NCI-H128 (cell line): ENCODE measurements around the gene TUBGCP3.
"Not testable (repeated sequence)": the region's sequence is repeated elsewhere in the genome, so short reads cannot be mapped to it uniquely, and the experiment has no call there.

Experiments used
- DNase-seq: peaks from one replicate; lab custom pipeline; 2025; ENCODE audit not compliant: unreplicated experiment; lab: John Stamatoyannopoulos, UW

TUBGCP3 gene, protein sequence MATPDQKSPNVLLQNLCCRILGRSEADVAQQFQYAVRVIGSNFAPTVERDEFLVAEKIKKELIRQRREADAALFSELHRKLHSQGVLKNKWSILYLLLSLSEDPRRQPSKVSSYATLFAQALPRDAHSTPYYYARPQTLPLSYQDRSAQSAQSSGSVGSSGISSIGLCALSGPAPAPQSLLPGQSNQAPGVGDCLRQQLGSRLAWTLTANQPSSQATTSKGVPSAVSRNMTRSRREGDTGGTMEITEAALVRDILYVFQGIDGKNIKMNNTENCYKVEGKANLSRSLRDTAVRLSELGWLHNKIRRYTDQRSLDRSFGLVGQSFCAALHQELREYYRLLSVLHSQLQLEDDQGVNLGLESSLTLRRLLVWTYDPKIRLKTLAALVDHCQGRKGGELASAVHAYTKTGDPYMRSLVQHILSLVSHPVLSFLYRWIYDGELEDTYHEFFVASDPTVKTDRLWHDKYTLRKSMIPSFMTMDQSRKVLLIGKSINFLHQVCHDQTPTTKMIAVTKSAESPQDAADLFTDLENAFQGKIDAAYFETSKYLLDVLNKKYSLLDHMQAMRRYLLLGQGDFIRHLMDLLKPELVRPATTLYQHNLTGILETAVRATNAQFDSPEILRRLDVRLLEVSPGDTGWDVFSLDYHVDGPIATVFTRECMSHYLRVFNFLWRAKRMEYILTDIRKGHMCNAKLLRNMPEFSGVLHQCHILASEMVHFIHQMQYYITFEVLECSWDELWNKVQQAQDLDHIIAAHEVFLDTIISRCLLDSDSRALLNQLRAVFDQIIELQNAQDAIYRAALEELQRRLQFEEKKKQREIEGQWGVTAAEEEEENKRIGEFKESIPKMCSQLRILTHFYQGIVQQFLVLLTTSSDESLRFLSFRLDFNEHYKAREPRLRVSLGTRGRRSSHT

DNA sequence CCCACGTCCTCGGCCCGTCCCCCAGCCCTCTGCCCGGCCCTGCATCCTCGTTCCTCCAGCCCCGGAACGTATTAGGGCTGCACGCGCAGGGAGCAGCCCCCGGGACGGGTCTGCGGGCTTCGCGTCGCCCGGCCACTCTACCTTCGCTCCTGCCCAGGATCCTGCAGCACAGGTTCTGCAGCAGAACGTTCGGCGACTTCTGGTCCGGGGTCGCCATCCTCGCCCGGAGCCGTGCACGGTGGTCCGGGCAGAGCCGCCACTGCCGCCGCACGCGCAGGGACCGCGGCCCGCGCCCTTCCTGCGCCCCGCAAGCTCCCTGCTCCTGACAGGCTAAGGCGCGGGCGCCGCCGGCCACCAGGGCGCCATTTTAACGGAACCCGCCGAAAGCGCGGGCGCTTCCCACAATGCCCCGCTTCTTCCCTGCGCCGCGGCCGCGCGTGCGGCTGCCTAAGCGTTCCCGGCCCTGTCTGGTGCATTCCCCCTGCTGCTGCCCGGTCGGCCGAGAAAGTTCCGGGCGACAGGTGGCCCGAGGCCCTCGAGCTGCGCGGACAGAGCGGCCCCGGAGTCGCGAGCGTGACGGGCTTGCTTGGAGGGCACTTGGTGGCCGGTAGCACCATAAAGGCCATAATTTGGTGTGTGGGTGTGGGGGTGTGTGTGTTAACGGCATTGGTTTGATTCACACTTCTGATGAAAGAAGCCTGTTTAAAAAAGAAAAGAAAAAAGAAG, at the start of gene TUBGCP3:
TSS of gene TUBGCP3 (minus strand) at position 390 of the 726 bp plus-strand sequence. CDS start at position 217, 173 bp downstream.
- DNase-seq, result peak; percentile 62

DNA sequence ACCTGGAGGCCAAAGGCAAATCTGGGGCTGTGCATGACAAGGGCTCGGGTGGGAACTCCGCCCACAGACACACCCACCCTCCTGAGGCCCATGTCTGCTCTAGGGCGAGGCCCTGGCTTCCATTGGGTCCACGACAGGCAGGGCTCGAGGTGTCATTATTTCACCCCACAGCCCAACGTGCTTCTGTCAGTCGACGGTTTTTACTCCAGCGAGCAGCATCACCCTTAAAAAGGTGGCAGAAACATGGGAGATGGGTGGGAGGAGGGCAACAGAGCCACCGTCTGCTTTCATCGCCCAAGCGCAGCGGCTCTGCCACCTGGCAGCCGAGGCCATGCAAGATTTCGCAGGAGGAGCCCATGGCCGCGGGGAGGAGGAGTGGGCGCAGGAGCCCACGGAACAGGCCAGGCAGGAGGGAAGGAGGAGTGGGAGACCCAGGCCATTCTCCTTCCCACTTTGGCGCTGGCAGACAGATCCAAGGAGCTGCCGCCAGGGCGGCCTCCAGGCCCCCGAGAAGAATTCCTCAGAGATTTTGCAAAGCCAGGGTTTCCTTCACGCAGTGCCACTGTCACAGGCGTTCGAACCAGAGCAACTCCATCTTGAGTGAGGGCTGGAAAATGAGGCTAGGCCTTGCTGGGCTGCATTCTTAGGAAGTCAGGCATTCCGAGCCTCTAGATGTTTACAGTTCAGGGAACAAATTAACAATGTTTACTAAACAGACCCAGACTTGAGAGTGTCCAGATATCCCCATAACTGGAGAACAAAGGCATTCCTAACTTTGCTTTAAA, 49.3 kb upstream of the TUBGCP3 start:
- no peak for DNase-seq

DNA sequence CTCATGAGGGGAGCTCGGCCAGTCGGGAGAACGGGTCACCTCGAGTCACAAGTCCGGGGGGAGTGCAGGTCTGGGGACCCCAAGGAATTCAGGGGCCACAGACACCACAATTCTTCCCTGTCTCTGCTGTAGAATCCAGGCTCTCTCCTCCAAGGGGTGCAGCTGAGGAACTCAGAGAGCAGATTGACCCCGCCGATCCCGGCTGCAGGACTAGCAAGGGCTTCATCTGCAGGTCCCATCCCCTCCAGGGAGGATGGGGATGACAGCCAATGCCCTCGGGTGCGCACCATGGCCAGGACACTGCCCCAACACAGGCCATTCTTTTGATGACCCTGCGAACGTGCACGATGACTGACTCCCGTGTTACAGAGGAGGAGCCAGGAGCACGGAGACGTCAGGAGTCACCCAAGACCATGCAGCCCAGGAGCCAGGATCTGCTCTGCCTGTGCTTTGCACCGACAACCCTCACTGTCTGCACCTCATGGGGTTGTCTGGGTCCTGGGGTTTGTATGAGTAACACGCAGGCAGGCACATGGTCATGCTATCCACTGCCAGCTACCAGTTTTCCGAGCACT, 48.5 kb upstream of the TUBGCP3 start:
- no peak for DNase-seq

DNA sequence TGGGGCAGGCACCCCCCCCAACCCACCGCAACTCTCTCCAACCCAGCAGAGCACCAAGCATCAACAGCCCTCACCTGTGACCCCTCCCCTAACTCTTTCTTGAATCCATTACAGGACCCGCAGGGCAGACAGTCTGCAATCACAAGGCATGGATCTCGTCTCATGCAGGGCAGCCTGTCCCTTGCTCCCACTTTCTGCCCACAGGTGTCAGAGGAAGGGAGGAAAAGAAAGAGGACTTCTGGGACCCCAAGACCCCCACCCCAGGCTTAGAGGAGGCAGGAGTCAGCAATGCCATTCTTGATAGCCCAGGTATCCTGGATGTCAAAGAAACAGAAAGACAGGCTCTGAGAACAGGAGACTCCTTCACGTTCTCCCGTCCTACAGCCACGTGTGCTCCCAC, 47.4 kb upstream of the TUBGCP3 start:
- DNase-seq, result no peak

DNA sequence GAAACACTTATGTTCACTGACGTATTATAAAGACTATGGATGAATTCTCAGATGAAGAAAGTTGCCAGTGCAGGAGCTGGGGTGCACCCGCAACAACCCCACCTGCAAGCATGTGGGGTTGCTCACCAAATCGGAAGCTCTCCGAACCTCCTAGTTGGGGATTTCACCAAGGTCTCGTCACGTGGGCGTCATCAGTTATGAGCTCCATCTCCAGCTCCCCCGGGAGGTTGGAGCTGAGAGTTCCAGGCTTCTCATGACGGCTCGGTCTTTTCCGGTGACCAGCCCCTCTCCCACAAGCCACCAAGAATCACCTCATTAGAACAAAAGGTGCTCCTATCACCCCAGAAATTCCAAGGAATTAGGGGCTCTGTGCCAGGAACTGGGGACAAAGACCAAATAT, 46.1 kb upstream of the TUBGCP3 start:
- no peak for DNase-seq

DNA sequence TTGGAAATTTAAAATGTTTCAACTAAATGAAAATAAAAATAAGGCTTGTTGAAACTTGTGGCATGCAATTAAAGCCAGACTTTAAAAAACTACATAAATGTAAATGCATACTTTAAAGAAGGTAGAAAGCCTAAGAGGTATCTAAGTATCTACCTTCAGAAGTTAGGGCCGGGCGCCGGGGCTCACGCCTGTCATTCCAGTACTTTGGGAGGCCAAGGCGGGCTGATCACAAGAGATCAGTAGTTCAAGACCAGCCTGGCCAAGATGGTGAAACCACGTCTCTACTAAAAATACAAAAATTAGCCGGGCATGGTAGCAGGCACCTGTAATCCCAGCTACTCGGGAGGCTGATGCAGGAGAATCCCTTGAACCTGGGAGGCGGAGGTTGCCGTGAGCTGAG, 42.3 kb upstream of the TUBGCP3 start:
- not testable (repeated sequence) for DNase-seq

DNA sequence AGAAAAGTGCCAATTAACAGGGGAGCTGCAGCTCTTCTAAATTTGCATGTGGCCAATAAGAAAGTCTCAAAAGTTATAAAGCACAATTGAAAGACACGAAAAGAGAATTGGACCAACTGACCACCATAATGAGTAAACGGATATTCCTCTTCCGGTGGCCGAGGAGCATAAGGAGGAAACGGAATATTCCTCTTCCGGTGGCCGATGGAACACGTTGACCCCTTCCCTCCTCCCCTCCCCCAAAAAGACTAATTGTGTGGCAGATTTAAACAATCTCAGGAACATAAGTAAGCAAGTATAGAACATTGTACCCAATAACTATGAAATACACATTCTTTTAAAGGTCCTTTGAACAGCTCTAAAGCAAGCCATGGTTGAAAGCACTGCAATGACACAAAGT, 41.2 kb upstream of the TUBGCP3 start:
- no peak for DNase-seq

DNA sequence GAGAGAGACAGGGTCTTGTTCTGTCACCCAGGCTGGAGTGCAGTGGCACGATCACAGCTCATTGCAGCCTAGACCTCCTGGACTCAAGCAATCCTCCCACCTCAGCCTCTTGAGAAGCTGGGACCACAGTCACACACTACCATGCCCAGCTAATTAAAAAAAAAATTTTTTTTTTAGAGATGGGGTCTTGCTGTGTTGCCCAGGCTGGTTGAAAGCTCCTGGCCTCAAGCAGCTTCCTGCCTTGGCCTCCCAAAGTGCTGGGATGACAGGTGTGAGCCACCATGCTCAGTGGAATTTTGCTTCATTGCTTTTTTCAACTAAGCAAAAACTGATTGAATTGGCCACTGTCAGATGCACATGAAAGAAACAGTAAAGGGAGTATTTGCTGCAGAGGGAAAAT, 39.7 kb upstream of the TUBGCP3 start:
- DNase-seq, result not testable (repeated sequence)

DNA sequence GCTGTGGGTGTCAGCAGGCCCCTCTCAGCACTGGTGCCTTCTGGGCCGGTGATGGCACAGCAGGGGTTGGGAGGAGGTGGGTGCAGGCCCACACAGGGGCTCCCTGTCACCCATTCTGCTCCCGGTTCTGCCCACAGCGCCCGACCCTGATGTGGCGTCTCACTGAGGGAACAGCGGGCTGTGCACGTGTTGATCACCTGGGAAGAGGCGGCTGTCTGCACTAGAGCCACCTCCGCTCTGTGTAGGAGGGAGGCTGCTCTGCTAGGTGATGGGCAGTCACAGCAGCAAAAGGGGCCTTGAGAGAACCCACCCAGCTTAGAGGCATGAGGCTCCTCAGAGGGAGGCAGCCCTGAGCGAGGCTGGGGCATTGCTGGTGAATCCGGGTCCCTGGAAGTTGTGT, 39.2 kb upstream of the TUBGCP3 start:
- no peak for DNase-seq

DNA sequence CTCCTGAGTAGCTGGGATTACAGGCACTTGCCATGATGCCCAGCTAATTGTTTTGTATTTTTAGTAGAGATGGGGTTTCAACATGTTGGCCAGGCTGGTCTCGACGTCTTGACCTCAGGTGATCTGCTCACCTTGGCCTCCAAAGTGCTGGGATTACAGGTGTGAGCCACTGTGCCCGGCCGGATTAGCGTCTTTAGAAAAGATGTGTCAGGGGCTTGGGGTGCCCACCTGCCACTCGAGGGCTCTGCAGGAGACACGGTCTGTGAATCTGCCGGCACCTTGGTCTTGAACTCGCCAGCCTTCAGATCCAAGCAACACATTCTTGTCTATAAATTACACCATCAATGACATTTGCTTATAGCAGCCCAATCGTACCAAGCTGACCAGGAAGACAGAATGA, 38.8 kb upstream of the TUBGCP3 start:
- no peak for DNase-seq

DNA sequence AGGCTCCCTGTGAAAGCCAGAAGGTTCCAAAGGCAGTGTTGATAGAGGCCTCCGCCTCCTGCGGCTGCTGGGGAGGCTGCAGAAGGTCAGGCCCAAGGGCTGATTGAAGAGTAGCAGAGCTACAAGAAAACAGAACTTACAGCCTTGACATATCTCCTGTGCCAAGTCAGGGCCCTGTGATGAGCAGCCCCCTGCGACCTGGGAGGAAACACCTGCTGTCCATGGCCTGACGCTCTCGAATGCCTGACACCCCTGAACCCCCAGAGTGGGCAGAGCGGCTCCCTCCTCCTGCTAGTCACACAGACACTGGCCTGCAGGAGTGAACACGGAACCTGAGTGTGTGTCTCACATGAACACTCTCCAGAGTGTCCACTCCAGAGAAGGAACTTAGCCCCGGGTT, 38.2 kb upstream of the TUBGCP3 start:
- DNase-seq, result no peak

DNA sequence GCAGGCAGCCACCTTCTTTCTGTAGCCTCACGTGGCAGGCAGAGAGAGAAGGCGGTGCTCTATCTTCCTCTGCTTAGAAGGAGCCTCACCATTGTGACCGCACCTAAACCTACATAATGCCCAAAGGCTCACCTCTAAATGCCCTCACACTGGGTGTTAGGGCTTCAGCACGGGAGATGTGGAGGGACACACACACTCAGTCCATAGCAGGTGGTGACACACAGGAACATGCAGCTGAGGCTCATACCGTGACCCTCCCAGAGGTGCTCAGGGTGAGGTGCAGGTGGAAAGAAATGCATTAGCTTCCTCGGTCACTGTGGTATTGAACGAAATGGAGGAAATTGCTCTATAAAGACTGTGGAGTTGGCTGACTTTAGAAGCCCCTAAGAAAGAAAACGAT, 37.7 kb upstream of the TUBGCP3 start:
- DNase-seq, result no peak

DNA sequence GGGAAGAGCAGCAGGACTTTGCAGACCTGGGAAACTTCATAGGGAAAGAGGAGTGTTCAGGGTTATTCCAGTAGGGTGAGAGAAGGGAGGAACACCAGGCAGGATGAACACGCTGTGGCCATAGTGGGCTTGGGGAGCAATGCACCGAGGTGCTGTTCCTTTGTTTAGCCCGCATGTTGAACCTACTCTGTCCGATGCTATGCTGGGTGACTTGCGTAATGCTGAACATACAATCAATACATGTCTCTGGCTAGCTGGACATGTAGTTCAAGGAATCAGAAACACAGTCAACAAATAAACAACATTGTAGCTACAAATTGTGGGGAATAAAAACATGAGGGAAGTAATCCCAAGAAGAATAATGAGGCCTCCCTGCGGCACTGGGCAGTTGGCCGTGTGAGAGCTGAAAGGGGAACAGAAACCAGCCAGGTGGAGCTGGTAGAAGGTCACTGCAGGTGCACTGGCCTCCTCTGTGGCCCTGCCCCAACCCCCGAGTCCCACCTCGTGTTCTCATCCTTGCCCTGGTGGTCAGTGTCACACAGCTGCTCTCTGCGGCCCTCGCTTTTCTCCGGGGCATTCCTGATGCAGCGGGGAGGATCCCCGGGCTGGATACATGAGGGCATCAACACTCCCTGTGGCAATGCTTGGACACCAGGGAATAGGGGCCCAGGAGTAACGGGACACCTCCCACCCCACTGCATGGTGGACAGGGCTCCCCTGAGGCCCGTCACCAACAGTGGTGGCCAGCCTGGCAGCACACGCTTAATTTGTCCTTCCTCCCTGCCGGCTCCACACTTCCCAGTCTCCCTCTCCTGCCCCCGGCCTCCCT, 36.9 kb upstream of the TUBGCP3 start:
- no peak for DNase-seq

DNA sequence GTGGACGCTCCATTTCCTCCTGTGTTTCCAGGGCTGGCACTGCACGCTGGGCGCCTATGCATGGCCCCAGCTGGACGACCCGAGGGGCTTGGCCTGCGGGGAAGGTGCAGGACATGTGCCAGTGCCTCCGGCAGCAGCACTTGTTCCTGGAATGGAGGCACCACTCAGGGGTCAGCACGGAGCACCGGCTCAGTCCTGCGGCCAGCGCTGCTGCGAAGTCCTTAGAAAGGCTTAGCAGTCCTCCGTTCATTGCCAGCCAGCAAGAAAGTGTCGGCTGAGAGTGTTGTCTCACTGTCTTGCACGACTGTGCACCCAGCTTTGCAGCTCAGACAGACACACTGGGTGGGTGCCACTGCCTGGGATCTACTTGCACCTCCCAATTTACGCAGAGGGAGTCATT, 36.1 kb upstream of the TUBGCP3 start:
- no peak for DNase-seq

DNA sequence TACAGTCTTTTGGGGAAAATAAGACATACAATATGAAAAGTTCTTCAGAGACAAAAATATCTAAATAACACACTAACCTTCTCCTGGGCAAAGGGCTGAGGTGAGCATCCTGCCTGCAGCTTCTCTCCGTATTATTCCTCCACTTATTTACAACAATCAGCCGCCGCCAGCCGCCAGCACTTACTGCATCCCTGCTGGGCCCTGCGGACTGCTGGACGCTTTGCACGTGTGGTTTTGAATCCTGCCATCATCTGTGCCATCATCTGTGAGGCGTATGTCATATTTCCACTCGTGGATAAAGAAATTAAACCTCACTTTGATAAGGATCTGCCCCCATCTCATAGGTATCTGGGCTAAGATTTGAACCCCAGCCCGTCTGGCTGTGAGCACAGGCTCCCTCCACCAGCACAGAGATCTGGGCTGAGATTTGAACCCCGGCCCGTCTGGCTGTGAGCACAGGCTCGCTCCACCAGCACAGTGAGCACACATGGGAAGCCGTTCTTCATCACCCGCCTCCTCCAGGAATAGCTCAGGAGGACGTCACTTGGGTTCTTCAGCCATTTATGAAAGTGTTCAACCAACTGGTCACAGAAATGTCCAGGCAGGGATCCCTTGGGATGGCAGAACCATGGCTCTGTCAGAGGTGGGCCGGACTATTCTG, 35.2 kb upstream of the TUBGCP3 start:
- no peak for DNase-seq

DNA sequence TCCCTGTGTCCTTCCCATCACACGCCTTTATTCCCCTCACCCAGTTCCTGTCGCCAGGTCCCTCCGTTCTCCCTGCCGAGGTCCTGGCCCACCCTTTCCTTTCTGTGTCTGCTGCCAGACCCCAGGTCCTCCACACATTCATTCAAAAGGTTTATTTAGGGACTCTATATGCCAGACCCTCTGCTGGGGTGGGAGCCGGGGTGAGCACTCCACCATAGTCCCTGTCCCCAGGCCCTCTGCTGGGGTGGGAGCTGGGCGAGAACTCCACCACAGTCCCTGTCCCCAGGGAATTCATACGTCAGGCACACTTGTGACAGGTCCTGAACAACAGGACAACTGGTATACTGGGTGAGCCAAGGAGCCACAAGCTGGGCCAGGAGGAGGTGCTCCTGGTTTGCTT, 34.4 kb upstream of the TUBGCP3 start:
- DNase-seq, result no peak

DNA sequence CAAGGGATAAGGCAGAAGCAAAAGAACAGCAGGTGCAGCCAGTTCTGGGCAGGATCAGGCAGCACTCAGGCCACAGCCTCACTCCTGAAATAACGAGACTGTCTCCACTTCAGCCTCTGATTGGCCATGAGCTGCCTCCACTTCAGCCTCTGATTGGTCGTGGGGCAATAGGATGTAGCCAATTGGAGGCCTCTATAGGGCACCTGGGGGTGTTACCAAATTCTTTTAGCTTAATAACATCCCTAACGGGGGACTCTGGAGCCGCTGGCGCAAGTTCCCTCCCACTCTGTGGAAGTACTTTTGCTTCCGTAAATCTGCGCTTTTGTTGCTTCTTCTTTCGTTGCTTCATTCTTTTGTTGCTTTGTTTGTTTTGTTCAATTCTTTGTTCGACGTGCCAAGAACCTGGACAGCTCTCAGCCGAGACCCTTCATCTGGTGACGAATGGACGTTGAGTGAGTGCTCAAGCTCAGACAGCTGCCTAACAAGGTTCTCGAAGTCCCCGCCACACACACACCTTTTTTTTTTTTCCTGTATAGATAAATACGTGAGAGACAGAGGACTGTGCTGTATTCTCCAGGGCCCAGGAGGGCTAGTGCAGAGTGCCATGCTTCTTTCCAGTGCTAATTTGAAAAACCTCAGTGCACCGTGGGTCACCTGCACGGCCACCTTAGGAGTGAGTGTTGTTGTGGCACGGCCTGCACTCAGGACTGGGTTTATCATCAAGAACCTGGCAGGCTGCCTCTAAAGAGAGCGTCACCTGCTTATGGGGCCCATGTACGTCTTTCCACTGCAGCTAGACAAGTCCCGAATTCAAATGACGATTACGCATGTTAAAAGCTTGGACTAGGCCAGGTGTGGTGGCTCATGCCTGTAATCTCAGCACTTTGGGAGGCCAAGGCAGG, 32.0 kb upstream of the TUBGCP3 start:
- peak; percentile 80 for DNase-seq

DNA sequence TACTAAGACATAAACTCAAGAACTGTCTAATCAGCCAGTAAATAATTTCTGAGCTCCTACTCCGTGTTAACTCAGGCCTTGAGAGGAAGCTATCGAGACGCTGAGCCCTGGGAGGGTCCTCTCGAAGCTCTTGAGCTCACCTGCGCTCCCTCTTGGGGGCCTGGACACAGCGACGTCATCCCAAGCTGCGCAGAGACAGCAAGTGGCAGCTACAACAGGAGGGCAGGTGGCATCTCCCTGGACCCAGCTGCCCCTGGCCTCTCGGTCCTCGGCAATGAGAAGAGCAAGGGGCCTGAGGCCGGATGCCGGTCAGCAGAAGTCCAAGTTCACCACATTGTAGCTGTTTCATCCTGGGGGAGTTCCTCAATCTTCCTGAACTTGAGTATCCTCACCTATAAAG, 30.5 kb upstream of the TUBGCP3 start:
- no peak for DNase-seq
